Measurements from ENCODE around the gene ANXA5.
"Not testable (repeated sequence)": the region's sequence is repeated elsewhere in the genome, so short reads cannot be mapped to it uniquely, and the experiment has no call there.

Gene ANXA5

GRCh38 chr4:121696581-121697461 lies at the start of gene ANXA5:
ANXA5 (minus strand) TSS chr4:121696980; CDS start chr4:121696589, 391 bp downstream.
- DNase-seq (ENCODE audit: low read depth), result peak; percentile 29

- no peak for DNase-seq (ENCODE audit: low read depth)
Observed at GRCh38 chr4:121742794-121743193, 46.0 kb upstream of the ANXA5 start.

- no peak for DNase-seq (ENCODE audit: low read depth)
Observed at GRCh38 chr4:121741751-121742150, 45.0 kb upstream of the ANXA5 start.

GRCh38 chr4:121740796-121741409 lies 44.1 kb upstream of the ANXA5 start:
- DNase-seq (ENCODE audit: low read depth), result no peak

- DNase-seq (ENCODE audit: low read depth), result no peak
Observed at GRCh38 chr4:121739575-121739974, 42.8 kb upstream of the ANXA5 start.

- no peak for DNase-seq (ENCODE audit: low read depth)
Observed at GRCh38 chr4:121738780-121739535, 42.2 kb upstream of the ANXA5 start.

- no peak for DNase-seq (ENCODE audit: low read depth)
Observed at GRCh38 chr4:121737846-121738554, 41.2 kb upstream of the ANXA5 start.

GRCh38 chr4:121736735-121737351 lies 40.1 kb upstream of the ANXA5 start:
- DNase-seq (ENCODE audit: low read depth), result no peak

- no peak for DNase-seq (ENCODE audit: low read depth)
Observed at GRCh38 chr4:121734571-121734970, 37.8 kb upstream of the ANXA5 start.

- DNase-seq (ENCODE audit: low read depth), result no peak
Observed at GRCh38 chr4:121733942-121734341, 37.2 kb upstream of the ANXA5 start.

- DNase-seq (ENCODE audit: low read depth), result not testable (repeated sequence)
Observed at GRCh38 chr4:121729753-121730152, 33.0 kb upstream of the ANXA5 start.

GRCh38 chr4:121728798-121729226 lies 32.0 kb upstream of the ANXA5 start:
- DNase-seq (ENCODE audit: low read depth), result no peak

GRCh38 chr4:121728066-121728465 lies 31.3 kb upstream of the ANXA5 start:
- no peak for DNase-seq (ENCODE audit: low read depth)

GRCh38 chr4:121726642-121727268 lies 30.0 kb upstream of the ANXA5 start:
- no peak for DNase-seq (ENCODE audit: low read depth)

GRCh38 chr4:121724671-121725070 lies 27.9 kb upstream of the ANXA5 start:
- DNase-seq (ENCODE audit: low read depth), result no peak

GRCh38 chr4:121721700-121722099 lies 24.9 kb upstream of the ANXA5 start:
- DNase-seq (ENCODE audit: low read depth), result no peak

GRCh38 chr4:121720109-121720508 lies 23.3 kb upstream of the ANXA5 start:
- no peak for DNase-seq (ENCODE audit: low read depth)

GRCh38 chr4:121717680-121718237 lies 21.0 kb upstream of the ANXA5 start:
- no peak for DNase-seq (ENCODE audit: low read depth)

GRCh38 chr4:121714548-121714947 lies 17.8 kb upstream of the ANXA5 start:
- DNase-seq (ENCODE audit: low read depth), result no peak

GRCh38 chr4:121712783-121713182 lies 16.0 kb upstream of the ANXA5 start:
- no peak for DNase-seq (ENCODE audit: low read depth)

All from activated gamma-delta T cell treated with anti-CD3 and anti-CD28 coated beads, Interleukin-2, amount 50 U/mL, for 16 hours (primary cell).